ENCODE measurements around the gene FBXL19.
"Not testable (repeated sequence)": the region's sequence is repeated elsewhere in the genome, so short reads cannot be mapped to it uniquely, and the experiment has no call there.

The FBXL19 gene

DNA sequence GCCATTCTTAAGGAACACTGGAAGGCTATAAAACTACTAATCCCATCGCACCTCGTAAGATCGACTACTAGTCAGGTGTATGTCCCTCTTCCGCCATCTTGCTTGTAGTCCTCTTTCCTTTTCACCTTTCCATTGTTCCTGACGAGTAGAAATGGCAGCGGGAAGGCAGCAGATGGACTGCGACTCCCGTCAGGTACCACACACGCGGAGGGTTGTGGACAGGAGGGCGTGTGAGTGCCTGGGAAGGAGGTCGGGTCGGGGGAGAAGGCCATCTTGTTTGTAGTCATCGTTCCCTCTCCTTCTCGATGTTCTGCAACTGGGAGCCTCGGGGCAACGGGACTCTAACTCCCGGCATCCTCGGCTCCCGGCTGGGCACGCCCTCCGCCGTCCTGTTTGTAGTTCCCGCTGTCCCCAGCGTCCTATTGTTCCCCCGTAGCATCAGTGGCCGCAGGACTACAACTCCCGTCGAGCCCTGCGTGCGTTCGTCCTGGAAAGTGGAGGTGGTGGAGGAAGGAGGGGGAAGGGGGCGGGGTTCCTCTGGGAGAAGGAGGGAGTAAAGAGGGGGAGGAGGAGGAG, 324 bp upstream of the FBXL19 start:
- peak; percentile 94 to 100 (median 99) for DNase-seq

DNA sequence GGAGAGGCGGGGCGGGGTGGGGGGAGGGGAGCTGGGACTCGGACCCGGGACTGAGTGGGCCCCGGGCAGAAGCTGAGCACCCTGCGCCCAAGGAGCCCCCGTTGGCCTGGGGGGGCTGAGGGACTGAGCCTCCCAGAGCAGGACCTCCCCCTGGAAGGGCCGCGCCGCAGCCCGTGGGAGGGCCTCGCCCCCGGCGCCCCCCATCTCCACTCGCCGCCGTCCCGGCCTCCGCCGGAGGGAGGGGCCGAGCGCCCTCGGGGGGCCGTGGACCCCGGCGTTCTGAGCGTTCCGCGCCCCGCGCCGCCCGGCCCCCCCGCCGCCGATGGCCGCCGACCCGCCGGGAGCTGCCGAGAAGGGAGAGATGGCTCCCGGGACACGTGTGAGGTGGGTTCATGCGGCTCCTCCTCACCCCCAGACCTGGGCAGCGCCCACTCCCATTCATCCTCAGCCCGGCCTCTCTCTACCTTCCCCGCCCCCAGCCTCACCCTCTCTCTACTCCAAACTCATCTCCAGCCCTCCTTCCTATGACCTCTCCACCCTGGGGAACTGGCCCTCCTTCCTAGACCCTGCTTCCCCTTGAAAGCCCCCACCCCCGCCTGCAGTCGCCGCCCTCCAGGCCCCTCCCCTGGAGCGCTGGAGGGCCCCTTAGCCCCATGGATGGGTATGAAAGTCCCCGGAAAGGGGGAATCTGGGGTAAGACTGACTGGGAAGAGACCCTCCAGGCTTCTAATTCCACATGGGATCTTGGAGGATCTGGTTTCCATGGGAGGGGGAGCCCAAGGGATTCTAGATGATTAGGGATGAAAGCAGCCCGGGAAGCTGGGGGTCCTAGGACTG, 922 bp downstream of the FBXL19 start:
- peak in 1 of 14 donors; percentile 11 for DNase-seq

DNA sequence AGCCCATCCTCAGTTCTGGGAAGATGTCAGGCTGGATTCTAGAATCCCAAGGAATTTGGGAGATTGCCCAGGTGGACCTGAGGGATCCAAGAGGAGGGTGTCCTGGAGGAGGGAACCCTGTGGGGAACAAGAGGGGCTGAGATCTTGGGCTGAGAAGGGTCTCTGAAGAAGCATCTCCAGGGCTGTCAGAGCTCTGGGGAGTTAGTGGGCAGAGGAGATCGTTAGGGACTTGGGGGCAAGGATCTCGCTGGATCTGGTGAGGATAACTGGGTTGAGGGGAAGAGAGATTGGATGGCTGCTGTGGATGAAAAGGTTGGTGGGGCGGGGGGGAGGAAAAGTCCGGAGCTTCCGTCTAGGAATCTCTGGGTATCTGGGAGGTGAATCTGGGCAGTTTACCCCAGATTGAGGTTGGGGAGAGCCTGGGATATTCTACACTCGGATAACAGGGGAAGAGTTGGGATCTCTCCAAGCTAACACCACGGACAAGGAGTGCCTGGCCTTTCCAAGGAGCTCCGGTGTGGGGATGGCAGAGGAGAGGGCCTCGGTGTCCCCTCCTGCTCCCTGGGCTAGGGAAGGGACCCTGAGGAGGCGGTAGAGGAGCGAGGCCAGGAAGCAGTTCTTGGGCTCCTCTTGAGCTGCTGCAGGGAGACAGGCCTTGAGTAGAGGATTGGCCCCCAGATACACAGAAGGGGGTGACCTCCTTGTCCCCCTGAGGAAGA, 1.7 kb downstream of the FBXL19 start:
- peak in 1 of 14 donors; percentile 14 for DNase-seq

DNA sequence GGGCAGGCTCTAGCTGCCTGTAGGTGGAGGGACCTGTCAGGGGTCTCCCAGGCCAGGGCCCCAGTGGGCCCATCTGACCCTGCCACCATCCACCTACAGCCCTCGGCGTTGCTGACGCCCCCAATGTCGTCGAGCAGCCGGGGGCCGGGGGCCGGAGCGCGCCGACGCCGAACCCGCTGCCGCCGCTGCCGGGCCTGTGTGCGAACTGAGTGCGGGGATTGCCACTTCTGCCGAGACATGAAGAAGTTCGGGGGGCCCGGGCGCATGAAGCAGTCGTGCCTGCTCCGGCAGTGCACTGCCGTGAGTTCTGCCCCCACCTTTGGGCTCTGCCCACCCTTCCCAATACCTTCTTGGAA, 2.2 kb downstream of the FBXL19 start:
- no peak for DNase-seq

DNA sequence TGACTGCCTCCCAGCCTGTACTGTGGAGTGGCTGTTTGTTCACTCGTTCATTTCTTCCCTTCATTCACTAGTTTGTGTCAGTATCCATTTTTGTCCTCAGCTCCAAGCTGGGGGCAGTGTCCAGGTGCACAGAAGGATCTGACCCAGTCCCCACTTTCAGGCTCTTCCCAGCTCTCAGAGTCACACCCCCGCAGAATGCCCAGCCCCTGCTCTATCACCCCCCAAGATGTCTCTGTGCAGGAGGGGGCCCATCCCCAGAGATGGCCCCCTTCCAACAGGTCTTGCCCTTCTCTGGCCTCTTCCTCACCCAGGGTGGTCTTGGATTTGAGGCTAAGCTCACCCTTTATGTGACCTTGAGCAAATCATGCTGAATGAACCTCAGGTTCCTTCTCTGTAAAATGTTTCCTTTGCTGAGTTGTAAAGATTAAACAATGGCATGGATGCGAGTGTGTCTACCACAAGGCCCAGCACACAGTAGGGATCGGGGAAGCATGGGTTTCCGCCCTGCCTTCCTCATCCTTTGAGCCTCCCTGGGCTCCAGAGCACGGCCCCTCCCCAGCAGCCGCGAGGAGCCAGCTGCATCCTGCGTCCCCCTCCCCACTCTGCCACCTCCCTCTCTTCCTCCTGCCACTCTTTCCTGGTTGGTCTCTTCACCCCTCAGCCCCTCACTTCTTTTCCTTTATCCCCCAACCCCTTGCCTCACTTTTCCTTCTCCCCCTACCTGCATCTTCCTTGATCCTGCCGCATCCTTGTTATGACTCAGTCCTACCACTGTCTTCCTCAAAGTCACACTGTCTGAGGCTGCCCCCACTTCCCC, 2.8 kb downstream of the FBXL19 start:
- no peak for DNase-seq

DNA sequence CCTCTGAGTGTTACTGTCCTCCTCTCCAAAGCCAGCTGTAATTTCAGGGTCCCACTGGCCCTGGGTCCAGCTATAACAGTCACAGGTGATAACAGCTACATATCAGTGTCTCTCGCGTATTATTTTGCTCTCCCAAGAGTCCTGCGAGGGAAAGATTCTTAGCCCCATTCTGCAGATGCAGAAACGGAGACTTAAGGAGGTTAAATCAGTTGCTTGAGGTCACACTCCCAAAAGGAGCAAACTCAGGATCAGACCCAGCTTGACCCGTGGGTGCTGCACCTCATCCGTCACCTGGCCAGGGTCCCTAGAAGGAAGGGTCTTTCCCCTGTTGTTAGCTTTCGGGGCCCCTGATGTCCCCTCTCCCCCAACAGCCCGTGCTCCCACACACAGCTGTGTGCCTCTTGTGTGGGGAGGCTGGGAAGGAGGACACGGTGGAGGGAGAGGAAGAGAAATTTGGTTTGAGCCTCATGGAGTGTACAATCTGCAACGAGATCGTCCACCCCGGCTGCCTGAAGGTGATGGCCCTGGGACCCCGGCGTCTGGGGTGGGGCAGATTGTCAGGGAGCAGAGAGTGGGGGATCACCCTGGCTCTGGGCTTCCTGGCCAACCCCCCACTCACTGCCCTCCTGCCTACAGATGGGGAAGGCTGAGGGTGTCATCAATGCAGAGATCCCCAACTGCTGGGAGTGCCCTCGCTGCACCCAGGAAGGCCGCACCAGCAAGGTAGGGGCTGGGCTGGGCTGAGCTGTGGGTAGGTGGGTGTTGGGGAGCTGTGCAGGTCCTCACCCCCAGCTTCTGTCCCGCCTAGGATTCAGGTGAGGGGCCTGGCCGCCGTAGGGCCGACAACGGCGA, 3.8 kb downstream of the FBXL19 start:
- DNase-seq = no peak

DNA sequence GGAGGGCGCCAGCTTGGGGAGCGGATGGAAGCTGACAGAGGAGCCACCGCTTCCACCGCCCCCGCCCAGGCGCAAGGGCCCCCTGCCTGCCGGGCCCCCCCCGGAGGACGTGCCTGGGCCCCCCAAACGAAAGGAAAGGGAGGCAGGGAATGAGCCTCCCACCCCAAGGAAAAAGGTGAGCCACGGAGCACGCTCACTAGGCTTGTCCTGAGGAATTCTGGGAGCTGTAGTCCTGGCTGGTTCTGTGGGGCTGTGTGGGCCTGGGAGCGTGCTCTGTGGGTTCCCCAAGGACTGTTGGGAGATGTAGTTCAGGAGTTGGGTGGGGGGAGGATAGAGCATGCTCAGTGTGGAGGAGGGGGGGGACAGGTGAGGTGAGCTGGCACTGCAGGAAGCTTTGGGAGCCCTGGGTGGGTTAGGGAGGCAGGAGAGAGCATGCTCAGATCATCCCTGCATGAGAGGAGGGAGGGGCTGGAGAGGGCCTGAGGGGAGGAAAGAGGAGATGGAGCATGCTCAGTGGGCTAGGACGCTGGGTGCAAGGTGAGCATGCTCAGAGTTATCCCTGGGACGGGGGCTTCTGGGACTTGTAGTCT, 4.5 kb downstream of the FBXL19 start:
- DNase-seq = peak in 11 of 14 donors; percentile 12 to 97 (median 52)

DNA sequence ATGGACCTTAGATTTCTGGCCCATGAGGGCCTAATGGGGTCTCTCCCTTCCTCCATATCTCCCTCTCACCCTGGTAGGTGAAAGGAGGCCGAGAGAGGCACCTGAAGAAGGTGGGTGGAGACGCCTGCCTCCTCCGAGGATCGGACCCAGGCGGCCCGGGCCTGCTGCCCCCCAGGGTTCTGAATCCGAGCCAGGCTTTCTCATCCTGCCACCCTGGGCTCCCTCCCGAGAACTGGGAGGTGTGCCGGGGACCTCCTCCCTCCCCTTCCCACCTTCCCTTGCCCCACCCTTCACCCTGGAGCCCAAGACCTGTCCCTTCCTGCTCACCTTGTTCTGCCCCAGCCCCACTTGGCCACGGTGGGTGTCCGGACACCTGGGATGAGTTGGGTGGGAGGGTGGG, 5.0 kb downstream of the FBXL19 start:
- no peak for DNase-seq

DNA sequence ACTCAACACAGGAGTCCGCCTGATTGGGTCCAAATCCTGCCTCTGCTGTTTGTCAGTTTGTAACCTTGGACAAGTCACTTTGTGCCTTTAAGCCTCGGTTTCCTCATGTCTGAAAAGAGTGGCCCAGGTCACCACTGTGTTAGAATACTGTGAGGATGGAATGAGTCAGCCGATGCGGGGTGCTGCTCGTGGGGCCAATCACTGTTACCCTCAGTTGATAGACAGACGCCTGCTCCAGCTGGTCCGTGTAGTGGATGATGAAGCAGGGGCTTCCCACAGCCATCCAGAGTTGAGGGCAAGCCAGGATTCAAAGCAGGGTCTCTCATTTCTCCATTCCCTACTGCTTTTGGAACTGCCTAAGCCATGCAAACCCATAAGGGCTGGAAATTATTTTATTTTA, 5.8 kb downstream of the FBXL19 start:
- DNase-seq = no peak

DNA sequence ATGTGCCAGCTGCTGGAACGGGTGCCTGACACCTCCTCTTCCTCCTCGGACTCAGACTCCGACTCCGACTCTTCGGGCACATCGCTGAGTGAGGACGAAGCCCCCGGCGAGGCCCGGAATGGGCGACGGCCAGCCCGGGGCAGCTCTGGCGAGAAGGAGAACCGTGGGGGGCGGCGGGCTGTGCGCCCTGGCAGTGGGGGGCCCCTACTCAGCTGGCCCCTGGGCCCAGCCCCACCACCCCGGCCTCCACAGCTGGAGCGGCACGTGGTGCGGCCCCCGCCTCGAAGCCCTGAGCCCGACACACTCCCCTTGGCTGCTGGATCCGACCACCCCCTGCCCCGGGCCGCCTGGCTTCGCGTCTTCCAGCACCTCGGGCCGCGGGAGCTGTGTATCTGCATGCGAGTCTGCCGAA, 6.8 kb downstream of the FBXL19 start:
- no peak for DNase-seq

DNA sequence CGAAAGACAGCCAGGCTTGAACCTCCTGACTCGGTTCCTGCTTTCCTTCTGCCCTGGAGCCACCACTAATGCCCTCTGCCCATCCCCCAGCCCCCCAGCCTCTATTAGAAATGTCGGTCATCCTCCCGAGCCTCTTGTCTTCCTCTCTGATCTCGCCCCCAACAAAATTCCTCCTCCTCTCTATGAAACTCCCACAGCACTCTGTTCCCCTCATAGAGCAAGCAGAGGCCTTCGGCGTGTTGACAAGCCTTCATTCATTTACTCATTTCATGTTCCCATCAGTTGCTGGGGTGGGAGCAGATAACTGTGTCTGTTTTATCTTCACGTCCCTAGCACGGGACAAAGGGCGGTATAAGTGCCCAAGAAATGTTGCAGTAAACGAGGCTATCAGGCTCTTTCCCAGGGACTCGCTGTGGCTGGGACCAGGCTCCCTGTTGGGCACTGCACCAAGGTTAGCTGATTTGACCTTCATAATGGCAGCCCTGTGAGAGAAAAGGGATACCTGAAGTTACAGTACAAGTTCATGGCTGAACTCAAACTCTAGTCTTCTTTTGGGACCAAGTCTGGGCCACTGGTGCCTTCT, 7.8 kb downstream of the FBXL19 start:
- DNase-seq = no peak

DNA sequence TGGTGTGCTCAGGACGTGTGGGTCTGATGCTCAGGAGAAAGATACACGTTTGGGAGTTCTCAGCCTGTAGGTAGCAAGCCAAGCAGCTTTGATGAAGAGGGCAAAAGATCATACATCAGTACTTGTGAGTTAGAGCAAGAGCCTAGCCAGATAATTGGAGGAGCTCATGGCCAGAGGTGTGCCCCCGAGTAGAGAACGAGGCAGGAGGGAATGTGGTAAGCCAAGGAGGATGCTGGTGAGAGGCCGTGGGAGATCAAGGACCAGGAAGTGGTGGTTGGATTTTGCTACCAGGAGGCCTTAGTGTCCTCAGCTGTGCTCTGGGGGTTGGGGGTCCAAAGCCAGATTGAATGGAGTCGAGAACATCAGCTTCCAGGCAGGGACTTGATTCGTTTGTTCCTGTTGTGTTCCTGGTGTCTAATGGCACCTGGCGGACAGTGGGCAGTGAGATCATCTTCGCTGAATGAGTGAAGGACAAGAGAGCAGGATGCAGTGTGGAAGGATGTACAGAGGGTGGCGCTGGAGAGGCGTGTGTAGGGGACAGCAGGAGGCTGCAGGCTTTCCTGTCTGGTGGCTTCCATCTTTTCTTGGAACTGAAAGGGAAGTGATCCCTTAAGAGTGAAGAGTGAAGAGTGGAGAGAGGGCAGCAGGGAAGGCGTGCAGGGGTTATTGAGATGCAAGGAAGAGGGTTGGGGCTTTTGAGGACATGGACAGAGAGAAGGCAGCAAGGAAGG, 11.6 kb downstream of the FBXL19 start:
- peak in 3 of 14 donors; percentile 5 to 7 (median 7) for DNase-seq

DNA sequence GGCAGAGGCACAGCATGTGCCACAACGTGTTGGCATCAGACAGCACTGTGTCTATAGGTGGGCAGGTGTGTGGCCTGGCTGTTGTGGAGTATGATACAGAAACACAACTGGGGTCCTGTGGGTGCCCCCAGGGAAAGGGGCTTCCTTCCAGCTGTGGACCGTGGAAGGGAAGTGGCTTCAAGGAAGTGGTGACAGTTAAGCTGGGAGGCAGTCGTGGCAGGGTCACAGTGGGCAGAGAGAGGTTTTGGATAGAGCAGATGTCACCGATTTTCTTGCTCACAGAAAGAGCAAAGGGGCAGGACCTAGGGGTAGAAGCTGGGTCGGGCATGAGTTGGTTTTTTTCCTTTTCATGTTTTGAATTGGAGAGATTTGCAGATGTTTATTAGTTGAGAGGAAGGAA, 14.3 kb downstream of the FBXL19 start:
- DNase-seq = no peak

DNA sequence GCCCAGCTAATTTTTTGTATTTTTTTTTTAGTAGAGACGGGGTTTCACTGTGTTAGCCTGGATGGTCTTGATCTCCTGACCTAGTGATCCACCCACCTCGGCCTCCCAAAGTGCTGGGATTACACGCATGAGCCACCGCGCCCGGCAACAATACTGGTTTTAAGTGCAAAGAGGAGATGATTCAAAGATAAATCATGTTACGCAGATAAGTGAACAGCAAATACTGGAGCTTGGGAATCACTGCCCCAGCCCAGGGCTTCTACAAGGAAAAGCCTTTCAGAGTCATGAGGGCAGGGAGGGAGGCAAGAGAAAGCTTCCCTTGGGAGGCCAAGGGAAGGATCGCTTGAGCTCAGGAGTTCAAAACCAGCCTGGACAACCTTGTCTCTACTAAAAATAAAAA, 16.2 kb downstream of the FBXL19 start:
- DNase-seq = not testable (repeated sequence)

DNA sequence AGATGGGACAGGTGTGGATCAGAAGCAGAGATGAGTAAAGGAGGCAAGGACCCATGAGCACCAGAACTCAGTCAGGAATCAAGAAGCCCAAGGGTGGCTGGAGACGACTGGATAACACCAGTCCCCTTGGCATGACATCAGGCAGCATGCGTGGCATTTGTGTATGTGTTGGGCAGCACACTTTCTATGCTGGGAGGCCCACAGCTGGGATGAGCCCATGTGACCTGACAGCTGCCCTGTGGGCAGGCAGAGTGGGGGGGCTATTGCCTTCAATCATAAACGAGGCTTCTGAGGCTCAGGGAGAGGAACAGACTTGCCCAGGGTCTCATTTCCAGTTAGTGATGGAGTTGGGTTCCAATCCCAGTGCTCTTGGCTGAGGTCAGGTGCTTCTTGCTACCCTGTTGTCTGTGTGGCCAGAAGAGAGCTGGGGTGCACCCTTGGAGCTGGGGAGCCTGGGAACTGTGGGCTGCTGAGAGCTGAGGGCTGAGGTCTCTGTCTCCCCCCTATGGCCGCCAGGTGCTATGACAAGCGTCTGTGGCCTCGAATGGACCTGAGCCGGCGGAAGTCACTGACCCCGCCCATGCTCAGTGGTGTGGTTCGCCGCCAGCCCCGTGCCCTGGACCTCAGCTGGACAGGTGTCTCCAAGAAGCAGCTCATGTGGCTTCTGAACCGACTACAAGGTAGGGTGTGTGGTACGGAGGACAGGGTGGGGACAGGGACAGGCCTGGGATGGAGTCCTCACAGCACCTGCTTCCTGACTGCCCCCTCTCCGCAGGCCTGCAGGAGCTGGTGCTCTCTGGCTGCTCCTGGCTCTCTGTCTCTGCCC, 18.4 kb downstream of the FBXL19 start:
- DNase-seq = peak in 9 of 14 donors; percentile 4 to 41 (median 25)

DNA sequence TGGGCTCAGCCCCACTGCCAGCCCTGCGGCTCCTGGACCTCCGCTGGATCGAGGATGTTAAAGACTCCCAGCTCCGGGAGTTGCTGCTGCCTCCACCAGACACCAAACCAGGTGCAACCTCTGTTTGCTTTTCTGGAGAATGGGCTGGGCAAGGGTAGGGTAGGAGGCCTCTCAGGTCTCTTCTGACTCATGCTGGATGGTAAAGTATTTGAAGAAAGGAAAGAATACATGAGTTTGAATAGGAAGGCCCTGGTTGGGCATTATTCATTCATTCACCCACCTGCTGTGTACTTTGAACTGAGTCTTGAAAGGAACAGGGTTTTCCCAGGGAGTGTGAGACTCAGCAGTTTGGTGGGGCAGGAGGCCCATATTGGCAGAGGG, 19.0 kb downstream of the FBXL19 start:
- no peak for DNase-seq

DNA sequence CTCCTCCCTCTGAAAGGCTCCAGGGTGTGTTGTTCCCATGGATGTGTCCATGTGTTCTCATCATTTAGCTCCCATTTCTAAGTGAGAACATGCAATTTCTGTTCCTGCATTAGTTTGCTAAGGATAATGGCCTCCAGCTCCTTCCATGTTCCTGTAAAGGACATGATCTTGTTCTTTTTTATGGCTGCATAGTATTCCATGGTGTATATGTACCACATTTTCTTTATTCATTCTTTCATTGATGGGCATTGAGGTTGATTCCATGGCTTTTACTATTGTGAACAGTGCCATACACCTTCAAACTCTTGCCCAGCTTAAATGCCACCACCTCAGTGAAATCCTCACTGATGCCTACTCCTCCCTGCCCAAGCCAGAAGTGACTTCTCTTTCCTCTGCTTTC, 21.0 kb downstream of the FBXL19 start:
- no peak for DNase-seq

DNA sequence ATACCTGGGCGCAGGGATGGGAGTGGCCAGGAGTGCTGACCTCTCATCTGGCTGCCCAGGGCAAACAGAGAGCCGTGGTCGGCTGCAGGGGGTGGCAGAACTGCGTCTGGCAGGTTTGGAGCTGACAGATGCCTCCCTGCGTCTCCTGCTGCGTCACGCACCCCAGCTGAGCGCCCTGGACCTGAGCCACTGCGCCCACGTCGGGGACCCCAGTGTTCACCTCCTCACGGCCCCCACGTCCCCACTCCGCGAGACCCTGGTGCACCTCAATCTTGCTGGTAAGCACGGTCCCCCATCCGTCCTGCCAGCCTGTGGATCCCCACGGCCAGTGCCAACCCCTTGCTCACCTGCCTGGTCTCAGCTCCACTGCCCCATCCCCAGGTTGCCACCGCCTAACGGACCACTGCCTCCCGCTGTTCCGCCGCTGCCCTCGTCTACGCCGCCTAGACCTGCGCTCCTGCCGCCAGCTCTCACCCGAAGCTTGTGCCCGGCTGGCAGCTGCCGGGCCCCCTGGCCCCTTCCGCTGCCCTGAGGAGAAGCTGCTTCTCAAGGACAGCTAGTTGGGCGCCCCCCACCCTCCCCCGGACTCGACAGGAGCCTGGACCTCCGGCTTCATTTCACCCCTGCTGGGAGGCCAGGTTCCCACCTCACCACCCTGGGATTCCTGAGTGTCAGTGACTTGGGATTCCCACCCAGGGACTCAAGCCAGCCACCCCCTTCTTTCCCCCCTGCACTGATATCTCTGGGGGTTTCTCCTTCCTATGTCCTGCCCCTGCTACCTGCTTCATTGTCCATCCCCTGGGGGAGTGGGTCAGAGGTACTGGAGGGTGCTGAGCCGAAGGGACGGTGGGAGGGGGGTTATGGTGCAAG, 23.5 kb downstream of the FBXL19 start:
- no peak for DNase-seq

DNA sequence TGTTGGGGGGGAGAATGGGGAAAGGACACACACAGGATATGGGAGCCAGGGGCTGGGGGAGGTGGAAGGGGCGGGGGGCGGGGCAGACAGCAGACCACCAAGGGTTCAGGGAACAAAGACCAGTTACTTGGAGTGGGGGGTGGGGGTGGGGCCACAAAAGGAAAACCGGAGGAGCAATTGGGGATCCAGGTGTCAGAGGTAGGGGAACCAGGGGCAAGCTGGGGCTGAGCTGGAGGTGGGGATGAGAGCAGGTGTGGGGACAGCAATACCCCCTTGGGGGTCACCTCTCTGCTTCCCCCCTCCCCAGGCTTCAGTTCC, 24.1 kb downstream of the FBXL19 start:
- no peak for DNase-seq

Data from C1 segment of cervical spinal cord (tissue), 14 donors.